H1 (cell line): ENCODE measurements around the gene LRRC39. TPM values are rescaled to one million over a fixed set of nuclear protein-coding genes. Genes with fewer than 3 reads are reported as not detected.

Source experiments
- CTCF ChIA-PET: fragments of 300-600 bp; sonication (Branson Sonifier 250); formaldehyde crosslinking; loops from one replicate; lab custom pipeline; 2021; ENCODE audit not compliant: partially characterized antibody; lab: Charles Lee
- POLR2A ChIA-PET: fragments of 300-600 bp; sonication (Branson Sonifier 250); formaldehyde crosslinking; loops from one replicate; lab custom pipeline; 2021; ENCODE audit warnings: inconsistent platforms; ENCODE audit not compliant: partially characterized antibody; lab: Charles Lee
- DNase-seq, 2 experiments: peaks; one replicate each; pipeline versions ENCODE4 v3.0.0 to v3.0.0-alpha.2; 2010 to 2022; ENCODE audit warnings: low spot score in 2 of 2, low read depth in 1 of 2, mixed read lengths in 1 of 2
- FAIRE-seq: peaks from 2 replicates; lab custom pipeline; 2011; peaks lifted over from hg19 to GRCh38; lab: Jason Lieb, UNC
- H2AFZ ChIP-seq: 2 replicates; pipeline ENCODE4 v1.8.1; 2012; ENCODE audit warnings: low read length, inconsistent platforms
- H2AK5ac ChIP-seq: 2 replicates; pipeline ENCODE4 v1.6.1; 2013; ENCODE audit warnings: low read depth, low read length
- H2BK120ac ChIP-seq: replicated peaks from 2 replicates; pipeline ENCODE3; 2013; ENCODE audit warnings: low read depth, low read length, inconsistent platforms
- H2BK12ac ChIP-seq: 2 replicates; pipeline ENCODE4 v1.6.1; 2013; ENCODE audit warnings: low read depth, low read length
- H2BK15ac ChIP-seq: 2 replicates; pipeline ENCODE4 v1.6.1; 2013; ENCODE audit warnings: low read length
- H2BK20ac ChIP-seq: 2 replicates; pipeline ENCODE4 v1.6.1; 2013; ENCODE audit warnings: low read length
- H2BK5ac ChIP-seq: 2 replicates; pipeline ENCODE4 v1.6.1; 2013; ENCODE audit warnings: low read depth, low read length
- H3K14ac ChIP-seq: 2 replicates; pipeline ENCODE4 v1.6.1; 2013; ENCODE audit warnings: inconsistent platforms; ENCODE audit not compliant: insufficient read length
- H3K18ac ChIP-seq: 2 replicates; pipeline ENCODE4 v1.6.1; 2013; ENCODE audit warnings: low read length; ENCODE audit errors: extremely low read depth
- H3K23ac ChIP-seq: 2 replicates; pipeline ENCODE4 v1.6.1; 2013; ENCODE audit warnings: inconsistent platforms; ENCODE audit not compliant: insufficient read length
- H3K23me2 ChIP-seq: 2 replicates; pipeline ENCODE4 v1.6.1; 2013; ENCODE audit warnings: low read depth, low read length
- H3K27ac ChIP-seq: 2 replicates; pipeline ENCODE4 v1.6.1; 2011; ENCODE audit warnings: low read depth, low read length, inconsistent platforms
- H3K27me3 ChIP-seq, 4 experiments: replicated peaks in 1 of 4; 1 replicate in 1 of 4; 2 replicates in 3 of 4; pipeline versions ENCODE4 v1.6.1 to v1.8.1; 2011 to 2013; ENCODE audit warnings: low read length in 3 of 4, mild to moderate bottlenecking in 3 of 4, inconsistent platforms in 2 of 4, mixed read lengths in 2 of 4, moderate library complexity in 1 of 4; ENCODE audit not compliant: control insufficient read depth in 3 of 4, insufficient read depth in 3 of 4; ENCODE audit errors: extremely low read depth in 1 of 4
- H3K36me3 ChIP-seq, 4 experiments: 2 replicates each; pipeline versions ENCODE4 v1.6.1 to v1.8.1; 2011 to 2013; ENCODE audit warnings: mild to moderate bottlenecking in 4 of 4, low read length in 3 of 4, moderate library complexity in 2 of 4, control low read depth in 1 of 4, inconsistent platforms in 1 of 4; ENCODE audit not compliant: insufficient read depth in 4 of 4, control insufficient read depth in 2 of 4
- H3K4ac ChIP-seq: replicated peaks from 2 replicates; pipeline ENCODE3; 2013; ENCODE audit warnings: low read length, low read depth, mixed read lengths, inconsistent platforms; ENCODE audit not compliant: insufficient read length
- H3K4me1 ChIP-seq, 4 experiments: replicated peaks in 1 of 4; 1 replicate in 1 of 4; 2 replicates in 3 of 4; pipeline versions ENCODE4 v1.6.1 to v1.8.1; 2011 to 2013; ENCODE audit warnings: low read length in 3 of 4, inconsistent platforms in 2 of 4, mixed read lengths in 1 of 4; ENCODE audit not compliant: insufficient read depth in 4 of 4, control insufficient read depth in 3 of 4
- H3K4me2 ChIP-seq, 2 experiments: 2 replicates each; pipeline versions ENCODE4 v1.6.1 to v1.8.1; 2011 to 2013; ENCODE audit warnings: low read depth in 2 of 2, low read length in 2 of 2, control low read depth in 1 of 2, inconsistent platforms in 1 of 2, mild to moderate bottlenecking in 1 of 2; ENCODE audit not compliant: insufficient read depth in 1 of 2
- H3K4me3 ChIP-seq, 4 experiments: fragments of 200-600, 300-600 bp in 1 of 4; sonication (generic), shearing (Covaris generic), sonication (Bioruptor Twin) in 1 of 4; 2 replicates each; pipeline versions ENCODE4 v1.5.1 to v1.8.1; 2011 to 2016; ENCODE audit warnings: low read length in 4 of 4, low read depth in 3 of 4, control low read depth in 2 of 4, inconsistent platforms in 2 of 4, mild to moderate bottlenecking in 2 of 4, mixed read lengths in 1 of 4, moderate library complexity in 1 of 4; ENCODE audit not compliant: insufficient read depth in 2 of 4; ENCODE audit errors: extremely low read depth in 1 of 4
- H3K56ac ChIP-seq: replicated peaks from 2 replicates; pipeline ENCODE3; 2013; ENCODE audit warnings: low read depth, mild to moderate bottlenecking, mixed read lengths, low read length, inconsistent platforms; ENCODE audit not compliant: insufficient read length
- H3K79me1 ChIP-seq: 2 replicates; pipeline ENCODE4 v1.6.1; 2013; ENCODE audit warnings: low read depth, low read length, control low read depth
- H3K79me2 ChIP-seq, 2 experiments: 2 replicates each; pipeline versions ENCODE4 v1.6.1 to v1.8.1; 2012 to 2013; ENCODE audit warnings: low read length in 2 of 2, mild to moderate bottlenecking in 2 of 2, inconsistent platforms in 1 of 2; ENCODE audit not compliant: insufficient read depth in 2 of 2, control insufficient read depth in 1 of 2
- H3K9ac ChIP-seq, 4 experiments: replicated peaks in 1 of 4; 1 replicate in 1 of 4; 2 replicates in 3 of 4; pipeline versions ENCODE4 v1.6.1 to v1.8.1; 2011 to 2013; ENCODE audit warnings: low read depth in 3 of 4, low read length in 3 of 4, control low read depth in 2 of 4, mild to moderate bottlenecking in 2 of 4, moderate library complexity in 2 of 4, inconsistent platforms in 1 of 4; ENCODE audit errors: extremely low read depth in 1 of 4
- H3K9me3 ChIP-seq, 2 experiments: 2 replicates each; pipeline versions ENCODE4 v1.6.1 to v1.8.1; 2012 to 2013; ENCODE audit warnings: mild to moderate bottlenecking in 2 of 2, moderate library complexity in 2 of 2, control low read depth in 1 of 2, inconsistent platforms in 1 of 2, low read depth in 1 of 2, low read length in 1 of 2, mixed read lengths in 1 of 2; ENCODE audit not compliant: insufficient read depth in 2 of 2
- H4K20me1 ChIP-seq, 2 experiments: replicated peaks in 1 of 2; 2 replicates each; pipeline versions ENCODE3 to v1.8.1; 2011 to 2013; ENCODE audit warnings: inconsistent platforms in 2 of 2, low read length in 2 of 2, mild to moderate bottlenecking in 1 of 2; ENCODE audit not compliant: insufficient read depth in 2 of 2, control insufficient read depth in 1 of 2
- H4K5ac ChIP-seq: 2 replicates; pipeline ENCODE4 v1.6.1; 2013; ENCODE audit warnings: low read length, low read depth, mixed read lengths, inconsistent platforms; ENCODE audit not compliant: insufficient read length
- H4K8ac ChIP-seq: 2 replicates; pipeline ENCODE4 v1.8.0; 2013; ENCODE audit warnings: mild to moderate bottlenecking, moderate library complexity, low read length, inconsistent platforms; ENCODE audit not compliant: insufficient read depth; ENCODE audit errors: extremely low read depth
- H4K91ac ChIP-seq: replicated peaks from 2 replicates; pipeline ENCODE3; 2013; ENCODE audit warnings: low read length, mixed read lengths, inconsistent platforms; ENCODE audit not compliant: insufficient read length
- CHD1 ChIP-seq: IDR thresholded peaks from 2 replicates; pipeline ENCODE4 v1.6.1; 2012; ENCODE audit warnings: low read depth, low read length, improper control_type of control experiment
- EZH2 ChIP-seq: fragments of 200-600 bp; sonication (generic); IDR thresholded peaks from 2 replicates; pipeline ENCODE4 v1.7.1; 2012; ENCODE audit warnings: low read depth, mild to moderate bottlenecking, moderate library complexity, low read length, inconsistent platforms; ENCODE audit not compliant: severe bottlenecking
- HDAC6 ChIP-seq: IDR thresholded peaks from one replicate; pipeline ENCODE4 v1.7.1; 2012; ENCODE audit warnings: low read depth, mild to moderate bottlenecking, inconsistent platforms, low read length, moderate library complexity
- JUN ChIP-seq: IDR thresholded peaks from 2 replicates; pipeline ENCODE4 v1.6.1; 2011; ENCODE audit warnings: low read depth, mild to moderate bottlenecking, improper control_type of control experiment, low read length
- KDM5A ChIP-seq: fragments of 200-600 bp; IDR thresholded peaks from 2 replicates; pipeline ENCODE4 v1.7.1; 2012; ENCODE audit warnings: mild to moderate bottlenecking, low read length, inconsistent platforms, mixed read lengths
- MAFK ChIP-seq: IDR thresholded peaks from 2 replicates; pipeline ENCODE4 v1.6.1; 2012; ENCODE audit warnings: low read depth, mild to moderate bottlenecking, improper control_type of control experiment, low read length
- MAX ChIP-seq: IDR thresholded peaks from 2 replicates; pipeline ENCODE4 v1.6.1; 2012; ENCODE audit warnings: inconsistent platforms
- POLR2A ChIP-seq, 2 experiments: IDR thresholded peaks; 1 replicate in 1 of 2; 2 replicates in 1 of 2; pipeline ENCODE4 v1.6.1; 2011; ENCODE audit warnings: low read depth in 2 of 2, low read length in 2 of 2, mild to moderate bottlenecking in 2 of 2; ENCODE audit errors: control extremely low read depth in 1 of 2
- RNF2 ChIP-seq: fragments of 200-900, 300-1000 bp; sonication (generic); IDR thresholded peaks from 2 replicates; pipeline ENCODE4 v1.7.1; 2016; ENCODE audit warnings: borderline replicate concordance, low read depth, mild to moderate bottlenecking, antibody characterized with exemption, low read length; ENCODE audit not compliant: poor library complexity, severe bottlenecking; ENCODE audit errors: missing control alignments
- SIN3A ChIP-seq, 2 experiments: IDR thresholded peaks in 1 of 2; conservative IDR thresholded peaks in 1 of 2; 2 replicates each; pipeline ENCODE4 v1.6.1; 2011 to 2012; ENCODE audit warnings: low read length in 2 of 2, improper control_type of control experiment in 1 of 2, low read depth in 1 of 2, mild to moderate bottlenecking in 1 of 2
- TAF1 ChIP-seq: IDR thresholded peaks from 2 replicates; pipeline ENCODE4 v1.6.1; 2011; ENCODE audit warnings: mild to moderate bottlenecking, low read depth, low read length
- TAF7 ChIP-seq: optimal IDR thresholded peaks from 2 replicates; pipeline ENCODE3; 2011; ENCODE audit warnings: low read depth, mild to moderate bottlenecking, inconsistent platforms, low read length, moderate library complexity, borderline replicate concordance
- WGBS, 2 experiments: shearing (Covaris generic) in 1 of 2; methylation state at CpG; one replicate each; pipeline versions ENCODE4 v1.1.6 to v1.1.7; 2013 to 2015; ENCODE audit warnings: low lambda C conversion rate in 2 of 2, mixed read lengths in 2 of 2, inconsistent platforms in 1 of 2, low coverage in 1 of 2, missing lambda C conversion rate in 1 of 2; ENCODE audit not compliant: insufficient replicate concordance in 2 of 2, insufficient coverage in 1 of 2, insufficient read length in 1 of 2; ENCODE audit errors: extremely low coverage in 1 of 2, missing lambda C conversion rate in 1 of 2; 5-methylcytosine and 5-hydroxymethylcytosine counted together
- polyA plus RNA-seq, 7 experiments: library from polyadenylated mRNA; depleted of rRNA in 3 of 7; stranded (reverse) in 5 of 7; unstranded in 2 of 7; fragments of >200 nt in 5 of 7; fragments of 200-250 nt in 2 of 7; gene quantifications; 1 replicate in 5 of 7; 2 replicates in 1 of 7; 4 replicates in 1 of 7; pipeline versions ENCODE4 v1.2.1 to v1.2.3, GENCODE V29; 2011 to 2013; ENCODE audit warnings: missing spikeins in 2 of 7, mixed read lengths in 2 of 7
- total RNA-seq: library from RNA; stranded (reverse); fragmentation: NEBNext Ultra II Directional; extraction: Animal tissue kit (Norgen Biotek cat#: 25700); gene quantifications from 2 replicates; pipeline ENCODE4 v1.2.1, GENCODE V29; 2021

LRRC39 gene
- total and polyA plus RNA-seq, 2 of the 8 experiments (the other 6 are each of a cell fraction or from before 2014, with no cell fraction given): 0.33 to 0.39 TPM

GRCh38 chr1:100188617-100189016 is 10.6 kb upstream of the LRRC39 start:
- Histone ChIP-seq H3K14ac (no peak overlapping the region), H3K4me3 (no peak overlapping the region), H3K4ac (no peak overlapping the region), H3K9ac (no peak overlapping the region), H2BK20ac (no peak overlapping the region), H2AFZ (no peak overlapping the region), H3K79me2 (no peaks in the 10 kb centered on the region), H3K79me1 (no peaks in the 10 kb centered on the region), H2AK5ac (no peak overlapping the region), H2BK120ac (no peak overlapping the region), H3K27ac (no peak overlapping the region), H2BK15ac (no peak overlapping the region), H4K20me1 (no peaks in the 10 kb centered on the region), H2BK12ac (no peak overlapping the region), H4K5ac (no peak overlapping the region), H3K27me3 (no peaks in the 10 kb centered on the region), H3K36me3 (no peaks in the 10 kb centered on the region; a peak in 1 of 8 replicates), H3K4me2 (no peak overlapping the region), H3K18ac (no peak overlapping the region), H3K4me1 (no peaks in the 10 kb centered on the region), H3K23me2 (no peaks in the 10 kb centered on the region), H2BK5ac (no peak overlapping the region), H4K91ac (no peak overlapping the region), H3K9me3 (no peaks in the 10 kb centered on the region), H4K8ac (no peak overlapping the region), H3K23ac (no peak overlapping the region), H3K56ac (no peak overlapping the region)
- 93% methylated on average over 3 of the region's 3 CpGs; no CpG with 5 or more reads in 1 of the 2 experiments for WGBS, 2 experiments
- FAIRE-seq (no peak), DNase-seq (no peak)
- POLR2A ChIA-PET: interaction anchor here (0.7 to 1.8 kb wide), 3 partner anchors 8 to 167 kb away, joined by 3 to 5 read pairs (median 4); no protein-coding TSS in a partner anchor
- no peak for TF ChIP-seq MAFK
- no peak for TF ChIP-seq EZH2
- no peak for TF ChIP-seq SIN3A (conservative IDR thresholded peaks at IDR 0.05 in 1 of 2, IDR thresholded peaks at IDR 0.05 in 1 of 2; ENCODE audit: low read depth in 1 of 2, low read length in 2 of 2)
- no peak for TF ChIP-seq JUN
- no peak for TF ChIP-seq KDM5A
- no peak for TF ChIP-seq TAF1
- no peak for TF ChIP-seq CHD1
- no peak for TF ChIP-seq TAF7
- no peak for TF ChIP-seq POLR2A (IDR thresholded peaks at IDR 0.05; ENCODE audit: control extremely low read depth in 1 of 2, low read depth in 2 of 2, low read length in 2 of 2)
- TF ChIP-seq HDAC6: no peak
- no peak for TF ChIP-seq RNF2
- no peak for TF ChIP-seq MAX
- CTCF ChIA-PET: no interaction called here
